ENCODE results near the gene NDUFS2. TPM values are rescaled to one million over a fixed set of nuclear protein-coding genes. Genes with fewer than 3 reads are reported as not detected.
A peak's percentile ranks its signal among the peaks of the same experiment; 100 is the strongest.

The NDUFS2 gene
- total RNA-seq, 4 donors from 2014 or later: 82.6 to 209 (median 144) TPM

DNA sequence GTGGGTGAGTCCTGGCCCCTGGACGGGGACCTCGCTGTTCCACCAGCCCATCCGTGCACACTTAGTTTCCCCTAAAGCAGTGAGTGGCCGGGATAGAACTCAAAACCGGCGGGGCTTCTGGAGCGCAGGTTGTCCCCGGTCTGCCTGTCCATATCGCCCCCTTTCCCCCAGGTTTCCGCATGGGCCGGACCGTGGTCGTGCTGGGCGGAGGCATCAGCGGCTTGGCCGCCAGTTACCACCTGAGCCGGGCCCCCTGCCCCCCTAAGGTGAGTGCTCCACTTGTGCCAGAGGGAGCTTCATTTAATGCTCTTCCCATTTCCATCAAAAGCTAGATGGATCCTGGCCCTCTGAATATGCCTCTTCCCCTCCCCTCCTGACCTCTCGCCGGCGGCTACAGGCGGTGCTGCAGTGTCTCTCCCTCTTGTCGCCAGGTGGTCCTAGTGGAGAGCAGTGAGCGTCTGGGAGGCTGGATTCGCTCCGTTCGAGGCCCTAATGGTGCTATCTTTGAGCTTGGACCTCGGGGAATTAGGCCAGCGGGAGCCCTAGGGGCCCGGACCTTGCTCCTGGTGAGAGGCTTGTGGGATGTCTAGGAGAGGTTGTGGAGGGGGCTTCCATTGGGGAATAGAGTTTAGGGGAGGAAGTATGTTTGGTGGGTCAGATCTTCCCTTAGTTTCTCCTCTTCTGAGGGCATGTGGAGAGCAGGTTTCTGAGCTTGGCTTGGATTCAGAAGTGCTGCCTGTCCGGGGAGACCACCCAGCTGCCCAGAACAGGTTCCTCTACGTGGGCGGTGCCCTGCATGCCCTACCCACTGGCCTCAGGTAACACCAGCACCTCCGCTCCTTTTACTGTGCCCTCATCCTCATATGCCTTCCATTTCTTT is 35.3 kb upstream of the NDUFS2 start:
- Histone ChIP-seq H3K27me3 (no peaks in the 10 kb centered on the region), H3K4me1 (peaks cover 5 to 21% (median 13%) of the 10 kb centered on the region in 4 donors), H3K4me3 (peak overlapping the region; percentile 51 to 77 (median 58)), H3K9me3 (no peaks in the 10 kb centered on the region), H3K36me3 (peaks cover 0 to 14% (median 6%) of the 10 kb centered on the region in 4 donors), H3K27ac (peak overlapping the region; percentile 87 to 94 (median 91))
- in situ Hi-C loops (cut with MboI; ENCODE audit: low pct_ligation_motif_present in 1 of 4, low pct_unique_long_range_greater_than_20kb in 1 of 4, low sequenced_read_pairs in 3 of 4) (no loop called here), intact Hi-C loops (cut with DNase I; ENCODE audit: low total_unique reads) (no loop called here)
- no peak for DNase-seq
- TF ChIP-seq, protein P1, sequence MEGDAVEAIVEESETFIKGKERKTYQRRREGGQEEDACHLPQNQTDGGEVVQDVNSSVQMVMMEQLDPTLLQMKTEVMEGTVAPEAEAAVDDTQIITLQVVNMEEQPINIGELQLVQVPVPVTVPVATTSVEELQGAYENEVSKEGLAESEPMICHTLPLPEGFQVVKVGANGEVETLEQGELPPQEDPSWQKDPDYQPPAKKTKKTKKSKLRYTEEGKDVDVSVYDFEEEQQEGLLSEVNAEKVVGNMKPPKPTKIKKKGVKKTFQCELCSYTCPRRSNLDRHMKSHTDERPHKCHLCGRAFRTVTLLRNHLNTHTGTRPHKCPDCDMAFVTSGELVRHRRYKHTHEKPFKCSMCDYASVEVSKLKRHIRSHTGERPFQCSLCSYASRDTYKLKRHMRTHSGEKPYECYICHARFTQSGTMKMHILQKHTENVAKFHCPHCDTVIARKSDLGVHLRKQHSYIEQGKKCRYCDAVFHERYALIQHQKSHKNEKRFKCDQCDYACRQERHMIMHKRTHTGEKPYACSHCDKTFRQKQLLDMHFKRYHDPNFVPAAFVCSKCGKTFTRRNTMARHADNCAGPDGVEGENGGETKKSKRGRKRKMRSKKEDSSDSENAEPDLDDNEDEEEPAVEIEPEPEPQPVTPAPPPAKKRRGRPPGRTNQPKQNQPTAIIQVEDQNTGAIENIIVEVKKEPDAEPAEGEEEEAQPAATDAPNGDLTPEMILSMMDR (IDR thresholded peaks at IDR 0.05): no peak
- no peak for TF ChIP-seq POLR2A (IDR thresholded peaks at IDR 0.05)
- no peak for TF ChIP-seq POLR2AphosphoS5 (IDR thresholded peaks at IDR 0.05)
- TF ChIP-seq EP300 (IDR thresholded peaks at IDR 0.05; ENCODE audit: low read depth): no peak
- 6% methylated on average over 33 of the region's 33 CpGs; no CpG with 5 or more reads in 1 of the 2 donors for WGBS, 2 donors (ENCODE audit: low coverage in 1 of 2)

DNA sequence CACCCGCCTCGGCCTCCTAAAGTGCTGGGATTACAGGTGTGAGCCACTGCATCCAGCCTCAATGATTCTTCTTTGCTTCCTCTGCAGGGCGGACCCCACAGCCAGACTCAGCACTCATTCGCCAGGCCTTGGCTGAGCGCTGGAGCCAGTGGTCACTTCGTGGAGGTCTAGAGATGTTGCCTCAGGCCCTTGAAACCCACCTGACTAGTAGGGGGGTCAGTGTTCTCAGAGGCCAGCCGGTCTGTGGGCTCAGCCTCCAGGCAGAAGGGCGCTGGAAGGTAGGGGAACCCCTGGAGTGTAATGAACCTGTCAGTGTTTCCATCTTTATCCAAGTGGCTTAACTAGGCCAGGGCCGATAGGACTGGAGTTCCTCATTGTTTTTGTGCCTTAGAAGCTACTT is 33.3 kb upstream of the NDUFS2 start:
- TF ChIP-seq POLR2A (IDR thresholded peaks at IDR 0.05) (no peak), EP300 (IDR thresholded peaks at IDR 0.05; ENCODE audit: low read depth) (no peak), POLR2AphosphoS5 (IDR thresholded peaks at IDR 0.05) (no peak)
- TF ChIP-seq, protein P1 (IDR thresholded peaks at IDR 0.05): no peak
- no peak for DNase-seq
- WGBS, 2 donors (ENCODE audit: low coverage in 1 of 2): 90% methylated on average over 9 of the region's 9 CpGs; no CpG with 5 or more reads in 1 of the 2 donors

DNA sequence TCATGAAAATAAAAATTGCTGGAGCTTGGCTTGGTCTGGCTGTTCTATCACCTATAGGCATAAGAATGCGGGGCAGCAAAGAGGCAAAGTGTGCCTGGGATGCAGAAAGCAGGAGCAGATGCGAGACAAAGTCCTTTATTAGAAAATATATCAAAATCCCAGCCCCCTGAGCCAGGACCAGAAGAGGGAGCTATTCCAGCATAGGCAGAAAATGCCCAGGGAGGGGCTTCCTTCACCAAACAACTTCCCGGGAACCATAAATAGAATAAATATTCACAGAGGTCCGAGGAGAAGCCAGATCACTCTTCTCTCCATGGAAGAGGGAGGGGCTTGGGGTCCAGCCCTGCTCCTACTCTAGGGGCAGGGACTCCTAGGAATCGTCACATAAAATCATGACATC is 31.0 kb upstream of the NDUFS2 start:
- DNase-seq: no peak
- in situ Hi-C loops (cut with MboI; ENCODE audit: low pct_ligation_motif_present in 1 of 4, low pct_unique_long_range_greater_than_20kb in 1 of 4, low sequenced_read_pairs in 3 of 4): no loop called here
- no peak for TF ChIP-seq EP300 (IDR thresholded peaks at IDR 0.05; ENCODE audit: low read depth)
- TF ChIP-seq POLR2A (IDR thresholded peaks at IDR 0.05): no peak
- TF ChIP-seq, protein P1 (IDR thresholded peaks at IDR 0.05): no peak
- no peak for TF ChIP-seq POLR2AphosphoS5 (IDR thresholded peaks at IDR 0.05)
- intact Hi-C loops (cut with DNase I; ENCODE audit: low total_unique reads): no loop called here
- peaks cover 5 to 29% (median 14%) of the 10 kb centered on the region in 4 donors for H3K4me1 ChIP-seq
- peaks cover 0 to 38% (median 13%) of the 10 kb centered on the region in 4 donors for H3K36me3 ChIP-seq
- no peaks in the 10 kb centered on the region for H3K9me3 ChIP-seq
- H3K4me3 ChIP-seq: no peak overlapping the region
- H3K27ac ChIP-seq: no peak overlapping the region
- H3K27me3 ChIP-seq: no peaks in the 10 kb centered on the region
- 54 to 57% methylated on average over 4 to 5 of the region's 5 CpGs for WGBS, 2 donors (ENCODE audit: low coverage in 1 of 2)

More for the DNA sequence above, 33.3 kb upstream of the NDUFS2 start:
- in situ Hi-C loops (cut with MboI; ENCODE audit: low pct_ligation_motif_present in 1 of 4, low pct_unique_long_range_greater_than_20kb in 1 of 4, low sequenced_read_pairs in 3 of 4) (no loop called here), intact Hi-C loops (cut with DNase I; ENCODE audit: low total_unique reads) (no loop called here)
- Histone ChIP-seq H3K4me1 (peaks cover 5 to 32% (median 15%) of the 10 kb centered on the region in 4 donors), H3K36me3 (peaks cover 0 to 27% (median 13%) of the 10 kb centered on the region in 4 donors), H3K27me3 (no peaks in the 10 kb centered on the region), H3K27ac (no peak overlapping the region), H3K9me3 (no peaks in the 10 kb centered on the region), H3K4me3 (no peak overlapping the region)

GRCh38 chr1:161171696-161172095 is 30.5 kb upstream of the NDUFS2 start:
- H3K4me3 ChIP-seq: no peak overlapping the region
- no peak for DNase-seq
- WGBS, 2 donors (ENCODE audit: low coverage in 1 of 2): 83% methylated on average over 12 of the region's 12 CpGs; no CpG with 5 or more reads in 1 of the 2 donors
- H3K27ac ChIP-seq: peak overlapping the region in 2 of 4 donors; percentile 5 to 15
- in situ Hi-C loops (cut with MboI; ENCODE audit: low pct_ligation_motif_present in 1 of 4, low pct_unique_long_range_greater_than_20kb in 1 of 4, low sequenced_read_pairs in 3 of 4): no loop called here
- H3K27me3 ChIP-seq: no peaks in the 10 kb centered on the region
- H3K36me3 ChIP-seq: peaks cover 0 to 38% (median 13%) of the 10 kb centered on the region in 4 donors
- TF ChIP-seq, protein P1 (IDR thresholded peaks at IDR 0.05): no peak
- no peak for TF ChIP-seq EP300 (IDR thresholded peaks at IDR 0.05; ENCODE audit: low read depth)
- no peak for TF ChIP-seq POLR2A (IDR thresholded peaks at IDR 0.05)
- TF ChIP-seq POLR2AphosphoS5 (IDR thresholded peaks at IDR 0.05): no peak
- intact Hi-C loops (cut with DNase I; ENCODE audit: low total_unique reads): no loop called here
- peaks cover 5 to 34% (median 19%) of the 10 kb centered on the region in 4 donors for H3K4me1 ChIP-seq
- no peaks in the 10 kb centered on the region for H3K9me3 ChIP-seq
